ENCODE measurements around the gene ZNF512. TPM values are rescaled to one million over a fixed set of nuclear protein-coding genes. Genes with fewer than 3 reads are reported as not detected.

The ZNF512 gene
- total and polyA plus RNA-seq, 9 of the 15 experiments (the other 6 are each of a cell fraction or from before 2014, with no cell fraction given) = 24.7 to 101 (median 65.9) TPM

DNA sequence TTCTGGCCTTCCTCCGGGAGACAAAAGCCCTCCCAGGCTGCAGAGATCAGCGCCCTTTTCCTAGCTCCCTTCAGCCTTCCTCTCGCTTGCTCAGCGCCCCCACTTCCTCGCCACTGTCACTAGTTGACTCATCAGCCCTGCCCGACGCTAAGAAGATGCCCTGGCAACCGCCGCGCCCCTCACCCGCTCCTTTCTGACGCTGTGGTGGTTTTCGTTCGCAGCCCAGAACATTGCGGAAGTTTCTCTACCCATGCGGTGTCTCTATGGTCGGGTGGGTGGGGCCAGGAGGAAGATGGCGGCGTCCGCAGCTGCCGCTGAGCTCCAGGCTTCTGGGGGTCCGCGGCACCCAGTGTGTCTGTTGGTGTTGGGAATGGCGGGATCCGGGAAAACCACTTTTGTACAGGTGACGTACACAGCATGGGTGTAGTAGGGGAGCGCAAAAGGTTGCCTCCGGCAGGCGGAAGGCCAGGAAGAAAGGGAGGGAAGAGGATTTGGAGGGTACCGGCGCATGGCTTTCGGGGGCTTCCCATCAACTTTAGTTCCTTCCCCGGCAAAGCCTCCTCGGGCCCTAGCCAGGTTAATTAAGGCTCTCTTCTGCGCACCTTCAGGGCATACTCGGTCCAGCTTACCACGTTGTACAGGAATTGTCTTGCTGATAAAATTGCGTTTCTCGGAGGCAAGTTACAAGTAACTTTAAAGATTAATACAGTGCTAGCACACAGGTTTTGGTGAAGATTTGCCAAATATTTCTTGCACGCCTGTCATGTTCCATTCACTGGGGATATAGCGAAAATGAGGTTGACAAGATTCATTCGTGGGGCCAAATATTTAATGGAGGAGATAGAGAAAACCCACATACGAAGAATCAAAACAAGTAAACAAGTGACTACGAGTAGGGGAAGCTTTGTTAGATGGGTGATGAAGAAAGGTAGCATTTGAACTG lies 46.2 kb downstream of the ZNF512 start, which contains the start of the genes CCDC121 and GPN1 (continued):
- TF ChIP-seq TOE1 (IDR thresholded peaks at IDR 0.05; ENCODE audit: borderline replicate concordance) = peak; percentile 76; the same call in 1 of the 2 replicates
- no peak for TF ChIP-seq TOE1 (CRISPR knock-in tag; IDR thresholded peaks at IDR 0.05; ENCODE audit: borderline replicate concordance, low read depth)
- peak; percentile 64; the same call in 1 of the 2 replicates for TF ChIP-seq ESRRA (IDR thresholded peaks at IDR 0.05; ENCODE audit: borderline replicate concordance, low read depth)
- TF ChIP-seq ZNF586 (CRISPR knock-in tag; conservative IDR thresholded peaks at IDR 0.05) = no peak
- TF ChIP-seq ZNF57 (CRISPR knock-in tag; IDR thresholded peaks at IDR 0.05) = no peak
- TF ChIP-seq, protein P1, sequence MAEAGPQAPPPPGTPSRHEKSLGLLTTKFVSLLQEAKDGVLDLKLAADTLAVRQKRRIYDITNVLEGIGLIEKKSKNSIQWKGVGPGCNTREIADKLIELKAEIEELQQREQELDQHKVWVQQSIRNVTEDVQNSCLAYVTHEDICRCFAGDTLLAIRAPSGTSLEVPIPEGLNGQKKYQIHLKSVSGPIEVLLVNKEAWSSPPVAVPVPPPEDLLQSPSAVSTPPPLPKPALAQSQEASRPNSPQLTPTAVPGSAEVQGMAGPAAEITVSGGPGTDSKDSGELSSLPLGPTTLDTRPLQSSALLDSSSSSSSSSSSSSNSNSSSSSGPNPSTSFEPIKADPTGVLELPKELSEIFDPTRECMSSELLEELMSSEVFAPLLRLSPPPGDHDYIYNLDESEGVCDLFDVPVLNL (CRISPR knock-in tag; IDR thresholded peaks at IDR 0.05; ENCODE audit: low read depth) = no peak
- TF ChIP-seq, protein P2, sequence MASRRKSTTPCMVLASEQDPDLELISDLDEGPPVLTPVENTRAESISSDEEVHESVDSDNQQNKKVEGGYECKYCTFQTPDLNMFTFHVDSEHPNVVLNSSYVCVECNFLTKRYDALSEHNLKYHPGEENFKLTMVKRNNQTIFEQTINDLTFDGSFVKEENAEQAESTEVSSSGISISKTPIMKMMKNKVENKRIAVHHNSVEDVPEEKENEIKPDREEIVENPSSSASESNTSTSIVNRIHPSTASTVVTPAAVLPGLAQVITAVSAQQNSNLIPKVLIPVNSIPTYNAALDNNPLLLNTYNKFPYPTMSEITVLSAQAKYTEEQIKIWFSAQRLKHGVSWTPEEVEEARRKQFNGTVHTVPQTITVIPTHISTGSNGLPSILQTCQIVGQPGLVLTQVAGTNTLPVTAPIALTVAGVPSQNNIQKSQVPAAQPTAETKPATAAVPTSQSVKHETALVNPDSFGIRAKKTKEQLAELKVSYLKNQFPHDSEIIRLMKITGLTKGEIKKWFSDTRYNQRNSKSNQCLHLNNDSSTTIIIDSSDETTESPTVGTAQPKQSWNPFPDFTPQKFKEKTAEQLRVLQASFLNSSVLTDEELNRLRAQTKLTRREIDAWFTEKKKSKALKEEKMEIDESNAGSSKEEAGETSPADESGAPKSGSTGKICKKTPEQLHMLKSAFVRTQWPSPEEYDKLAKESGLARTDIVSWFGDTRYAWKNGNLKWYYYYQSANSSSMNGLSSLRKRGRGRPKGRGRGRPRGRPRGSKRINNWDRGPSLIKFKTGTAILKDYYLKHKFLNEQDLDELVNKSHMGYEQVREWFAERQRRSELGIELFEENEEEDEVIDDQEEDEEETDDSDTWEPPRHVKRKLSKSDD (conservative IDR thresholded peaks at IDR 0.05; ENCODE audit: low read length) = no peak
- TF ChIP-seq, protein P3, sequence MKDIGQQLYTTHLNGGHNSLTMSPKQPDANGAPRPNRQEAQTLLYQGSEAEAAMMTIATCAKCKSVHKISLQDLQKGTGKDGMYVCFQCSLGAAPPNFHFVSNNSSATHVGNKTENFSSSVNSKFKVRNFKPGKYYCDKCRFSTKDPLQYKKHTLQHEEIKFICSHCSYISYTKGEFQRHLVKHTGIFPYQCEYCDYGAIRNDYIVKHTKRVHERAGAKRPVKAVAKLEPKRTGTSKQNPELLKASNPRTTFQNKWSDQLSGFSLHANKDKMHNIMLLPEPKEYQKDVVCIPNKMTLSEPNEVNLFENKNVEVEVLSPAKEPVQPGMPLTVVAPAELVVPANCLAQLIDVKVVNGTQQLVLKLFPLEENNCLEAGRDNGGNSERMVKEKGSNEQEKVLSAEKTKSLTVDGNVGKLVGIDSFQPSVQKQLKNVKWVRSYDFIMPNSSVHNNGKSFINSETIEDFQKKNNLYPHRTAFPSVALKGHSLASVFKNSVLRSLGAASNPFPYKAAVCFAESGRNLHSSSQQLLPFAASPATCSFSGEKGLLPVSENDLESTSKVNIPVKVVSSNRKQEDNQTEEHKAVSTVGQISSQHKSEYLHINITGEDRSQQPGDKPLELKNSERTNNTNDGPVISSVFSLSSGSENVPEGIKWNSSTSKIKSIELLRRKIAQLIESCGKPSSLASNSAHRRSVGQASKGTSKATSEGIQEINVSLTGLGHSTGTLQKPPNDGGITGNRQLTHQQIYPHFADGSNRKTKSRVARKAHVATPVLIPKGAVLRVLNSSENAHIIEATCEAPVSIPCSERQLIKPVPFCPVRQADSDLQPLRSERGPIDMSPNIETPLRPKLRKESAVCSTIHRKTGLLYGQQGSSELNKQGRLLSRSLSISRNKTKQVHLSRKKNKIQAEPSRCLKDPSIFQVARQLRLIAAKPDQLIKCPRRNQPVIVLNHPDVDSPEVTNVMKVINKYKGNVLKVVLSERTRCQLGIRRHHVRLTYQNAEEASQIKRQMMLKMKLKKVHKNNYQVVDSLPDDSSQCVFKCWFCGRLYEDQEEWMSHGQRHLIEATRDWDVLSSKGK (CRISPR knock-in tag; IDR thresholded peaks at IDR 0.05) = no peak
- TF ChIP-seq, protein P4, sequence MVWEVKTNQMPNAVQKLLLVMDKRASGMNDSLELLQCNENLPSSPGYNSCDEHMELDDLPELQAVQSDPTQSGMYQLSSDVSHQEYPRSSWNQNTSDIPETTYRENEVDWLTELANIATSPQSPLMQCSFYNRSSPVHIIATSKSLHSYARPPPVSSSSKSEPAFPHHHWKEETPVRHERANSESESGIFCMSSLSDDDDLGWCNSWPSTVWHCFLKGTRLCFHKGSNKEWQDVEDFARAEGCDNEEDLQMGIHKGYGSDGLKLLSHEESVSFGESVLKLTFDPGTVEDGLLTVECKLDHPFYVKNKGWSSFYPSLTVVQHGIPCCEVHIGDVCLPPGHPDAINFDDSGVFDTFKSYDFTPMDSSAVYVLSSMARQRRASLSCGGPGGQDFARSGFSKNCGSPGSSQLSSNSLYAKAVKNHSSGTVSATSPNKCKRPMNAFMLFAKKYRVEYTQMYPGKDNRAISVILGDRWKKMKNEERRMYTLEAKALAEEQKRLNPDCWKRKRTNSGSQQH (CRISPR knock-in tag; IDR thresholded peaks at IDR 0.05) = no peak
- TF ChIP-seq DIDO1 (tag; IDR thresholded peaks at IDR 0.05; ENCODE audit: low read depth) = 0 out of 2 replicates have a peak, but pooled peaks have one; percentile 50

All from K562 (cell line).